Measurements from ENCODE around the gene S100A9. TPM values are rescaled to one million over a fixed set of nuclear protein-coding genes. Genes with fewer than 3 reads are reported as not detected.

The S100A9 gene
- total RNA-seq, 1 experiment from 2014 or later = 0.33 TPM

- ChIA-PET POLR2A (no interaction called here), CTCF (interaction anchor here (0.9 kb wide), 1 partner anchor 122 kb away, joined by 4 read pairs; no protein-coding TSS in a partner anchor)
- TF ChIP-seq ZNF121 (CRISPR knock-in tag; IDR thresholded peaks at IDR 0.05) (no peak), NFE2L1 (CRISPR knock-in tag; IDR thresholded peaks at IDR 0.05) (no peak), GABPB1 (CRISPR knock-in tag; IDR thresholded peaks at IDR 0.05) (no peak), ZBTB43 (CRISPR knock-in tag; IDR thresholded peaks at IDR 0.05) (no peak), HMGXB4 (CRISPR knock-in tag; IDR thresholded peaks at IDR 0.05) (no peak), IRF1 (CRISPR knock-in tag; IDR thresholded peaks at IDR 0.05) (no peak), CBFB (CRISPR knock-in tag; IDR thresholded peaks at IDR 0.05; ENCODE audit: low read depth) (no peak), CDX4 (CRISPR knock-in tag; IDR thresholded peaks at IDR 0.05; ENCODE audit: borderline replicate concordance) (no peak), NFYB (CRISPR knock-in tag; conservative IDR thresholded peaks at IDR 0.05; ENCODE audit: low read depth) (no peak), STAT6 (CRISPR knock-in tag; conservative IDR thresholded peaks at IDR 0.05; ENCODE audit: low read depth) (no peak), USF2 (CRISPR knock-in tag; IDR thresholded peaks at IDR 0.05) (no peak)
- no peaks in the 10 kb centered on the region for H3K36me3 Mint-ChIP-seq
- H3K27ac Mint-ChIP-seq = no peak overlapping the region
- DNase-seq (ENCODE audit: low spot score) (no peak), ATAC-seq (no peak)
- no peaks in the 10 kb centered on the region for H3K4me1 Mint-ChIP-seq
- H3K4me3 Mint-ChIP-seq = no peak overlapping the region
- H3K27me3 Mint-ChIP-seq (ENCODE audit: low read depth) = peaks cover 17% of the 10 kb centered on the region
- H3K9me3 Mint-ChIP-seq = peaks cover 17% of the 10 kb centered on the region
Observed at GRCh38 chr1:153372571-153372970, 14.9 kb downstream of the S100A9 start.

GRCh38 chr1:153374071-153374470, 16.4 kb downstream of the S100A9 start:
- no peaks in the 10 kb centered on the region for H3K4me1 Mint-ChIP-seq
- ChIA-PET CTCF (interaction anchor here (1.3 kb wide), 1 partner anchor 21 kb away, joined by 5 read pairs; no protein-coding TSS in a partner anchor), POLR2A (no interaction called here)
- ATAC-seq (no peak), DNase-seq (ENCODE audit: low spot score) (no peak)
- H3K4me3 Mint-ChIP-seq = no peak overlapping the region
- peaks cover 17% of the 10 kb centered on the region for H3K27me3 Mint-ChIP-seq (ENCODE audit: low read depth)
- no peak for TF ChIP-seq SMAD4 (CRISPR knock-in tag; IDR thresholded peaks at IDR 0.05)
- H3K36me3 Mint-ChIP-seq = no peaks in the 10 kb centered on the region
- H3K27ac Mint-ChIP-seq = no peak overlapping the region
- peaks cover 20% of the 10 kb centered on the region for H3K9me3 Mint-ChIP-seq

- Mint-ChIP-seq H3K9me3 (peaks cover 20% of the 10 kb centered on the region), H3K27me3 (ENCODE audit: low read depth) (peaks cover 14% of the 10 kb centered on the region), H3K27ac (no peak within 1 kb of the TSS), H3K4me3 (no peak within 1 kb of the TSS), H3K4me1 (no peaks in the 10 kb centered on the region), H3K36me3 (no peaks in the 10 kb centered on the region)
- ATAC-seq = no peak
- TF ChIP-seq HMGXB4 (CRISPR knock-in tag; IDR thresholded peaks at IDR 0.05) = no peak
- TF ChIP-seq PRRX2 (CRISPR knock-in tag; IDR thresholded peaks at IDR 0.05) = no peak
- no peak for TF ChIP-seq ZNF281 (CRISPR knock-in tag; IDR thresholded peaks at IDR 0.05)
- TF ChIP-seq ZSCAN18 (CRISPR knock-in tag; IDR thresholded peaks at IDR 0.05) = no peak
- no peak for TF ChIP-seq ZNF121 (CRISPR knock-in tag; IDR thresholded peaks at IDR 0.05)
- CTCF ChIA-PET = interaction anchor here (1.3 kb wide), 1 partner anchor 22 kb away, joined by 5 read pairs; no protein-coding TSS in a partner anchor
- no peak for DNase-seq (ENCODE audit: low spot score)
- POLR2A ChIA-PET = no interaction called here
Observed at GRCh38 chr1:153375511-153375910, 17.9 kb downstream of the S100A9 start, which contains the start of gene S100A12. TSS of gene S100A12 (minus strand) at chr1:153375621. CDS start at chr1:153374592, 1,029 bp downstream.
